GM12878 (cell line): ENCODE data around the gene SLC35G1. TPM values are rescaled to one million over a fixed set of nuclear protein-coding genes. Genes with fewer than 3 reads are reported as not detected.

ENCODE experiments used
- ATF7 ChIP-seq: fragments of 450-650 bp; IDR thresholded peaks from 2 replicates; pipeline ENCODE4 v1.6.1; 2016; ENCODE audit warnings: low read depth, mild to moderate bottlenecking
- BCL11A ChIP-seq: IDR thresholded peaks from 2 replicates; pipeline ENCODE4 v1.6.1; 2011; ENCODE audit warnings: low read depth, low read length
- CBX3 ChIP-seq: fragments of 200-600 bp; sonication (generic); IDR thresholded peaks from 2 replicates; pipeline ENCODE4 v1.6.1; 2016; ENCODE audit warnings: low read depth, borderline replicate concordance
- CTCF ChIP-seq, 3 experiments: IDR thresholded peaks in 2 of 3; conservative IDR thresholded peaks in 1 of 3; 2 replicates each; pipeline ENCODE4 v1.5.1; 2011; ENCODE audit warnings: low read depth in 3 of 3, low read length in 3 of 3, mild to moderate bottlenecking in 3 of 3, control low read depth in 2 of 3, moderate library complexity in 2 of 3, inconsistent platforms in 1 of 3, mixed read lengths in 1 of 3; ENCODE audit not compliant: control insufficient read depth in 2 of 3, insufficient read depth in 1 of 3; ENCODE audit errors: extremely low read depth in 1 of 3
- HCFC1 ChIP-seq: fragments of 150-350 bp; IDR thresholded peaks from 2 replicates; pipeline ENCODE4 v1.6.1; 2014; ENCODE audit warnings: low read length
- HDAC2 ChIP-seq: fragments of 200-600 bp; sonication (generic); IDR thresholded peaks from 2 replicates; pipeline ENCODE4 v1.6.1; 2017
- HDAC6 ChIP-seq: fragments of 200-600 bp; sonication (generic); IDR thresholded peaks from one replicate; pipeline ENCODE4 v1.8.0; 2017; ENCODE audit warnings: antibody characterized with exemption; ENCODE audit not compliant: unreplicated experiment
- HSF1 ChIP-seq: fragments of 150-350 bp; IDR thresholded peaks from 2 replicates; pipeline ENCODE4 v1.6.1; 2014; ENCODE audit warnings: mild to moderate bottlenecking, low read depth, low read length
- IKZF2 ChIP-seq, 2 experiments: fragments of 450-650 bp; IDR thresholded peaks; 2 replicates each; pipeline ENCODE4 v1.6.1; 2017; ENCODE audit warnings: mild to moderate bottlenecking in 2 of 2, moderate library complexity in 2 of 2
- MEF2B ChIP-seq: fragments of 450-650 bp; IDR thresholded peaks from 2 replicates; pipeline ENCODE4 v1.6.1; 2018; ENCODE audit warnings: mild to moderate bottlenecking, moderate library complexity; ENCODE audit not compliant: partially characterized antibody, poor library complexity, severe bottlenecking
- NFIC ChIP-seq: IDR thresholded peaks from 2 replicates; pipeline ENCODE4 v1.6.1; 2012; ENCODE audit warnings: low read depth, mild to moderate bottlenecking, inconsistent platforms, low read length, moderate library complexity
- PBX3 ChIP-seq: IDR thresholded peaks from 2 replicates; pipeline ENCODE4 v1.6.1; 2011; ENCODE audit warnings: mild to moderate bottlenecking, low read depth, low read length, moderate library complexity; ENCODE audit not compliant: insufficient replicate concordance
- RUNX3 ChIP-seq: IDR thresholded peaks from 2 replicates; pipeline ENCODE4 v1.6.1; 2012; ENCODE audit warnings: low read length, inconsistent platforms
- SMAD5 ChIP-seq: IDR thresholded peaks from 2 replicates; pipeline ENCODE4 v1.6.1; 2016; ENCODE audit warnings: antibody characterized with exemption, low read depth
- SREBF2 ChIP-seq: IDR thresholded peaks from 2 replicates; pipeline ENCODE4 v1.6.1; 2012; ENCODE audit warnings: mild to moderate bottlenecking, low read length
- SUPT20H ChIP-seq: IDR thresholded peaks from 2 replicates; pipeline ENCODE4 v1.6.1; 2011; ENCODE audit warnings: low read depth, mild to moderate bottlenecking, low read length, moderate library complexity, borderline replicate concordance; ENCODE audit not compliant: control insufficient read depth
- USF1 ChIP-seq: IDR thresholded peaks from 2 replicates; pipeline ENCODE4 v1.6.1; 2011; ENCODE audit warnings: borderline replicate concordance, low read depth, mild to moderate bottlenecking, moderate library complexity, mixed read lengths, low read length; ENCODE audit not compliant: insufficient read depth; ENCODE audit errors: extremely low read length
- ZNF217 ChIP-seq: fragments of 450-650 bp; IDR thresholded peaks from 2 replicates; pipeline ENCODE4 v1.6.1; 2017; ENCODE audit warnings: antibody characterized with exemption, mild to moderate bottlenecking
- ZNF687 ChIP-seq: fragments of 450-650 bp; IDR thresholded peaks from 2 replicates; pipeline ENCODE4 v1.6.1; 2017; ENCODE audit warnings: mild to moderate bottlenecking, moderate library complexity
- ZSCAN29 ChIP-seq: fragments of 450-650 bp; IDR thresholded peaks from 2 replicates; pipeline ENCODE4 v1.6.1; 2017; ENCODE audit warnings: mild to moderate bottlenecking, moderate library complexity
- polyA plus RNA-seq, 11 experiments: library from polyadenylated mRNA; depleted of rRNA in 4 of 11; unstranded in 6 of 11; stranded (reverse) in 5 of 11; fragments of >200 nt; fragmentation: Nextera tagmentation in 4 of 11; fragmentation: Illumina TruSeq in 1 of 11; extraction: Ambion mirVana in 4 of 11; extraction: Trizol in 1 of 11; gene quantifications; 1 replicate in 1 of 11; 2 replicates in 10 of 11; pipeline versions ENCODE4 v1.2.1 to v1.2.3, GENCODE V29; 2011 to 2016; ENCODE audit warnings: inconsistent platforms in 2 of 11, missing spikeins in 2 of 11, low read depth in 1 of 11
- total RNA-seq, 4 experiments: library from RNA; depleted of rRNA in 3 of 4; stranded (reverse); fragments of >200 nt in 3 of 4; fragmentation: Illumina TruSeq in 1 of 4; extraction: Trizol in 1 of 4; gene quantifications; 2 replicates each; pipeline versions ENCODE4 v1.2.1 to v1.2.3, GENCODE V29; 2013 to 2021

SLC35G1 gene
- total and polyA plus RNA-seq, 10 of the 15 experiments (the other 5 are each of a cell fraction or from before 2014, with no cell fraction given) = 1.7 to 8.8 (median 6.7) TPM

- TF ChIP-seq HSF1 = no peak
- TF ChIP-seq USF1 = no peak
- TF ChIP-seq ATF7 = no peak
- TF ChIP-seq CBX3 = no peak
- TF ChIP-seq HDAC2 = no peak
- TF ChIP-seq CTCF (IDR thresholded peaks at IDR 0.05 in 2 of 3, conservative IDR thresholded peaks at IDR 0.05 in 1 of 3; ENCODE audit: control insufficient read depth in 2 of 3, extremely low read depth in 1 of 3, insufficient read depth in 1 of 3, low read depth in 3 of 3, low read length in 3 of 3) = no peak
- peak; percentile 8 for TF ChIP-seq PBX3
- no peak for TF ChIP-seq HCFC1
- TF ChIP-seq RUNX3 = peak; percentile 45; the same call in 1 of the 2 replicates
- no peak for TF ChIP-seq SMAD5
- TF ChIP-seq SREBF2 = no peak
- 0 out of 2 replicates have a peak, but pooled peaks have one; percentile 13 for TF ChIP-seq ZSCAN29
- TF ChIP-seq MEF2B = peak; percentile 57
- no peak for TF ChIP-seq NFIC
- no peak for TF ChIP-seq BCL11A
- no peak for TF ChIP-seq SUPT20H
- 0 out of 2 replicates have a peak, but pooled peaks have one; percentile 60 for TF ChIP-seq ZNF217
- TF ChIP-seq ZNF687 = peak; percentile 94
- peak; percentile 58 for TF ChIP-seq HDAC6
- 0 out of 4 replicates have a peak, but pooled peaks of 1 of the 2 experiments have one; percentile 12 for TF ChIP-seq IKZF2 (IDR thresholded peaks at IDR 0.05)
Measured at GRCh38 chr10:93893646-93894515, at the start of gene SLC35G1 (continued).
